HG03135 (cell line): ENCODE measurements around the gene USP15.

Source experiments
- ATAC-seq: cut with Tn5 transposase; IDR thresholded peaks from one replicate; pipeline ENCODE4 v1.9.1; 2021; ENCODE audit warnings: mild to moderate bottlenecking, moderate library complexity; ENCODE audit not compliant: unreplicated experiment

USP15 gene

DNA sequence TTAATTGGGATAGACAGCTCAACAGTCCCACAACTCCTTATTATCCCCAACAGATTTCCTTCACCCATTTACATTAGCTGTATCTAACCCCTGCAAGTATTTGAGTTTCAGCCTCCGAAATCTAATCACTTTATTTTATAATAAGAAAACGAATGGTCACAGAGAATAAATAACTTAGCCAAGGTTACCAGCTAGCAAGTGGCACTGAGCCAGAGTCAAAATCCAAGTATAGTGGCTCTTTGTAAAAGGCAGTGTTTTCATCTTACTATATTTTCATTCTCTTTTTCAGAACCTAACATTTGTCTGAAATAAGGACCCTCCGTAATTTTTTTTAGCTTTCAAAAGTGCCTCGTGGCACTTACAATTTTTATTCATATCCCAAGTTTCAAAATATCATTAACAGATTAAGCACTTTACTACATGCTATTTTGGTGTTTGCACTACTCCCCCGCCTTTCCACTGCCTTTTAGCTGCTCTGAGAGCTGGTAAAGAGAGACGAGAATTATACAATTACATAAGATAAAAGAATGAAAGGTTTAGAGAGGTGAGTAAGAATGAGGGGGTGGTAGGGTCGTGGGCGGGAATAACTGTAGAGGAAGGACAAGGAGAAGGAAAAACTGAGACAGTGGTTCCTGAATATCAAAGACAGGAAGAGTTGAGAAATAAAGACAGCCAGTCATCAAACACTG lies 3.7 kb upstream of the USP15 start:
- ATAC-seq, result no peak

DNA sequence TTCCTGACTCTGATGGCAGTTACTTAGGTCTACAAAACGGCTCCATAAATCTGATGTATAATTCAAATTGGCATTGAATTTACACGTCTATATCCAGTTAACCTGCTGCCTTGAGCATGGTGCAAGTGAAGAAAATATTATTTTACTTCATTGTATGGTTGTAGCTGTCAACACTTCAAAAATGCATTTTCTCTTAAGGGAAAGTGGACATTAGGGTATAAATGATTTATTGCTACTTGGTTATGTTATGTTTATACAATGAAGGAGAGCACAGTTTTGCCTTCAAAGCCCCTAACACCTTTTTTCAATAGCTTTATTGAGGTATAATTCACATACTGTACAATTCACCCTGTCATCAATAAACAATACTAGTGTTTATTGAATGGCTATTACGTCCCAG lies 2.0 kb upstream of the USP15 start:
- ATAC-seq, result no peak

DNA sequence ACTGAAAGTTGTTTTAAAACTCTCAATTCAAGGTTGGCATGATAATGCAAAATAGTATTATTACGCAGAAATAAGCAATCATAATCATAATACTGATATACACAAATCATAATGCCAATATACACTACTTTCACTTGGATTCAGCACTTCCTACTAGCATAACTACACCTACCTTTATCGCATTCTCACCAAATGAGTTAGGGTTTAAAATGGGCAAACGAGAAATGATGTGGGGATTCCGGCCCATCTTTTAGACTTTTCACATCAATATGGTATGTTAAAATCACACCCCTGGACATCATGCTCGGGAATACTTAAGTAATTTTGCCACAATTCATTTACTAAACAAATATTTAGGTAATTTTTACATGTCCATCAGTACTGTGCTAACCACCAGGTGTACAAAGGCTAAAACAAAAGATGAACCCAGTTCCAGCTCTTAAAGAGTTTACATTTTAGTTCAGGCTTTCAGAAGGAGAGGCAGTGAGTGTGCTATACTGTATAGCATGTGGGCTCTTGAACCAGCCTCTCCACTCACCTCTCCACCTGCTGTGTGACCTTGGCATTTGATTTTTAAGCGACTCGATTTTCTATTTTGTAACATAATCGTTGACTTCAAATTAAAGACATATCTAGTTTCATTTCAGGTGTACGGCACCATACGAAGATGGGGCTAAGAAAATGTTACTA lies 1.1 kb upstream of the USP15 start:
- ATAC-seq, result peak; percentile 10

- peak; percentile 10 for ATAC-seq
Measured at GRCh38 chr12:62259631-62259992, 592 bp upstream of the USP15 start.

DNA sequence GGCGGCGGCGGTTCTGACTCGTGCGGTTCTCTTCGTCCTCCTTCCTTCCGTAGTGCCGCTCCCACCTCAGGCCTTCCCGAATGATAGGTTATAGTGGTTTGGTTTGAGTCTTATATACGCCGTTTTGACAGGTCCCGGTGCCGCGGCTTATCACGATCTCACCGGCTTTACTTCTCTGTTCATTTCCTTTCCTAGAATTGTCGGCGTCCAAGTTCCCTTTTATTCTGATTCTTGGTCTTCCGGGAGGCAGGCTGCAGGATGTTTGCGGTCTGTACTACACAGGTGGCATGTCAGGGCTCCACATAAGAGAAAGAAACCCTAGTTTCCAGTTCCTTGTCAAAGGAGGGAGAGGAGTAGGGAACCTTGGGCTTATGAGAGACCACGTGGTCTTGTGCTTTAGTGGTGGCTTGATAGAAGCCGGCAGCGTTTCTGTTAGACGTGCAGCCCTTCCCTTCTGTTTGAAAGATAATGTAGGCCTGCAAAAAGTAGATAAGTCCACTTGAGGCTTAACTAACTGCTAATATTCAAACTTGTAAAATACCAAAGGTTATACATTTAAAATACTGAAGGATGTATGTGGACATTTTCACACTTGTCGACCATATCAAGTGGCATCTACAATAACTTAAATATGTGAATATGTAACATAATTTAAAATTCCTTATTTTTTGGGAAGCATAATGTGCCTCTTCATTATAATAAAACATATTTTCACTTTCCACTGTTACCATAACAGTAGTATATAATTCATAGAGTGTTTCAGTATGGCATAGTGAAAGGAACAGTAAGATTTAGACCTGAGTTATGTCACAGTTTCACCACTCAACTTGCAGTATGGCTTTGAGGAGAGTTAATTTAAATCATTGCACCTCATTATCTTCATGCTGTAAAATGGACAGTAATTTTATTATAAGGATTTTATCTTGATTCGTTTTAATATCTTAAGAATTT lies 804 bp downstream of the USP15 start:
- peak; percentile 43 for ATAC-seq

DNA sequence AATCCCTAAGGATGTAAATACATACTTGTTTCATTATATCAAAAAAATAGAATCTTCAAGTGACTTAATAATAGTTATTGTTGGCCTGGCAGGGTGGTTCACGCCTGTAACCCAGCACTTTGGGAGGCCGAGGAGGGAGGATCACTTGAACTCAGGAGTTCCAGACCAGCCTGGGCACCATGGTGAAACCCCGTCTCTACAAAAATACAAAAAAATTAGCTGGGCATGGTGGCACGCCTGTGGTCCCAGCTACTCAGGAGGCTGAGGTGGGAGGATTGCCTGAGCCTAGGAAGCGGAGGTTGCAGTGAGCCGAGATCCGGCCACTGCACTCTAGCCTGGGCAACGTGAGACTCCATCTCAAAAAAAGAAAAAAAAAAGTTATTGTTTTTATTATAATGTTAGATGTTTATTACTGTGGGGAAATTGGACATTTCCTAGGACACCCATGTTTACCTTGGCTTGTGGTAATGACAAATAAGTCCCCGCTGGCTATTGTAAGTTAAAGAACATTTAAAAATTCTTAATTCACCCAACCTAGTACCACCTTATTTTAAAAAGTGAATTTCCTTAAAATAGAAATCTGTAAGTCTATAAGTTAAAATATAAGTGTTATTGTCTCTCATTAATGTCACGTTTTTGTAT lies 1.8 kb downstream of the USP15 start:
- no peak for ATAC-seq

GRCh38 chr12:62263232-62263631 lies 3.0 kb downstream of the USP15 start:
- no peak for ATAC-seq

DNA sequence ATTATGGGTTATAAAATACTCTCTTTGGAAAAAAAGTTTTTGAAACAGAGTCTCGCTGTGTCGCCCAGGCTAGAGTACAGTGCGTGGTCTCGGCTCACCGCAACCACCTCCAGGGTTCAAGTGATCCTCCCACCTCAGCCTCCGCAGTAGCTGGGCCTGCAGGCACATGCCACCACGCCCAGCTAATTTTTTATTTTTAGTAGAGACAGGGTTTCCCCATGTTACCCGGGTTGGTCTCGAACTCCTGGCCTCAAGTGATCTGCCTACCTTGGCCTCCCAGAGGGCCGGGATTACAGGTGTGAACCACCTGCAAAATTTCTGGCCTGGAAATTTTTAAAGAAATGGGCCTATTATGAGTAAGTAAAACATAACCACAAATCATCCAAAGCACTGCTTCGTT lies 3.8 kb downstream of the USP15 start:
- ATAC-seq, result no peak

- no peak for ATAC-seq
Measured at GRCh38 chr12:62264706-62265105, 4.5 kb downstream of the USP15 start.

GRCh38 chr12:62265511-62265910 lies 5.3 kb downstream of the USP15 start:
- ATAC-seq, result no peak

GRCh38 chr12:62267026-62267425 lies 6.8 kb downstream of the USP15 start:
- ATAC-seq, result no peak

DNA sequence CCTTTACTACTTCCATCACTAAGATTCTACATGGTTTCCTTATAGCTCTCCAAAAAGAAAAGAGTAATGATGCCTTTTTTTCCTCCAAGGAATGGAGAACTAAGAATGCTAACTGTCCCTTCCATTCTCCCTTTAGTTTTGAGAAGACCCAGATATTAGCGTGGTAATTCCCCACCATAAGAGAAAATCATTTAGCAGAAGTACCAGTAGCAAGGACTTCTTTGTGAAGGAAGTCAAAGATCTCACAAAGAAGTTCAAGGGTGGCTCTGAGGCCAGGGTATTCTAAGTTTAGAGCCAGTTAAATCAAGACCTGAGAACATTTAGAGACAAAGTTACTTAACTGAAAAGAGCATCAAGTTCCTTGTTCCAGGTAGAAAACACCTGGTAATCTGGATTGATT lies 7.3 kb downstream of the USP15 start:
- no peak for ATAC-seq

GRCh38 chr12:62268956-62269355 lies 8.8 kb downstream of the USP15 start:
- no peak for ATAC-seq

- ATAC-seq, result no peak
Measured at GRCh38 chr12:62269464-62270228, 9.4 kb downstream of the USP15 start.

- ATAC-seq, result no peak
Measured at GRCh38 chr12:62270384-62270783, 10.2 kb downstream of the USP15 start.

DNA sequence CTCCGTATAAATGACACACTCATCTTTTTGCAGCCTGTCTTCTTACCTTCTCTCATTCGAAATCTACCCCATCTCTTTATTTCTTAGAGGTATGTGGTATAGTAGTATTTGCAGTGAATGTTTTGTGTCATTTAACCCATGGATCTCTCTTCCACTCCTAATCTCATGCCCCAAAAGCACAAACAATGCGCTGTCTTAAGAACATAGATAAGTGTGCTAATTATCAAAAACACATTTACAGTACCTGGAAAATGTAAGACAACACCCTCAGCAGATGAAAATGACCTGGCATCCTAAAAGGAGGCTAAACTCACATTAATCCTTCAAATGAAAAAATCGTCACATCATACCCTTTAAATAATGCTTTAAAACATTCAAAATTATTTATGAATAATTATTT lies 10.7 kb downstream of the USP15 start:
- ATAC-seq, result no peak

- ATAC-seq, result no peak
Measured at GRCh38 chr12:62272936-62273552, 12.8 kb downstream of the USP15 start.

- no peak for ATAC-seq
Measured at GRCh38 chr12:62273724-62274380, 13.6 kb downstream of the USP15 start.

GRCh38 chr12:62278022-62278421 lies 17.8 kb downstream of the USP15 start:
- ATAC-seq, result no peak
